SK-N-SH (cell line): ENCODE results near the gene STK4.
A peak's percentile ranks its signal among the peaks of the same experiment; 100 is the strongest.

Experiments
- CTCF ChIP-seq: fragments of 200-600 bp; sonication (generic); IDR thresholded peaks from 2 replicates; pipeline ENCODE4 v1.6.1; 2017; ENCODE audit warnings: antibody characterized with exemption, mild to moderate bottlenecking, moderate library complexity
- EP300 ChIP-seq, 2 experiments: IDR thresholded peaks; 2 replicates each; pipeline versions ENCODE4 v1.4.0 to v1.6.1; 2012; ENCODE audit warnings: borderline replicate concordance in 1 of 2, low read depth in 1 of 2, low read length in 1 of 2
- GABPA ChIP-seq: IDR thresholded peaks from 2 replicates; pipeline ENCODE4 v1.4.0; 2012; ENCODE audit warnings: low read depth, mild to moderate bottlenecking
- JUND ChIP-seq: IDR thresholded peaks from 2 replicates; pipeline ENCODE4 v1.4.0; 2012
- NFIC ChIP-seq: IDR thresholded peaks from 2 replicates; pipeline ENCODE4 v1.4.0; 2012; ENCODE audit warnings: borderline replicate concordance
- RAD21 ChIP-seq: IDR thresholded peaks from 2 replicates; pipeline ENCODE4 v1.6.1; 2012; ENCODE audit warnings: mild to moderate bottlenecking, low read length
- RFX5 ChIP-seq: IDR thresholded peaks from 2 replicates; pipeline ENCODE4 v1.6.1; 2012; ENCODE audit warnings: mild to moderate bottlenecking, improper control_type of control experiment, low read length
- SIN3A ChIP-seq: IDR thresholded peaks from 2 replicates; pipeline ENCODE4 v1.6.1; 2012; ENCODE audit warnings: low read depth, mild to moderate bottlenecking, low read length, moderate library complexity, borderline replicate concordance
- TCF12 ChIP-seq: IDR thresholded peaks from 2 replicates; pipeline ENCODE4 v1.4.0; 2012
- TF ChIP-seq, protein P1 (sequence below): IDR thresholded peaks from 2 replicates; pipeline ENCODE4 v1.4.0; 2012; ENCODE audit warnings: low read depth, borderline replicate concordance

DNA sequence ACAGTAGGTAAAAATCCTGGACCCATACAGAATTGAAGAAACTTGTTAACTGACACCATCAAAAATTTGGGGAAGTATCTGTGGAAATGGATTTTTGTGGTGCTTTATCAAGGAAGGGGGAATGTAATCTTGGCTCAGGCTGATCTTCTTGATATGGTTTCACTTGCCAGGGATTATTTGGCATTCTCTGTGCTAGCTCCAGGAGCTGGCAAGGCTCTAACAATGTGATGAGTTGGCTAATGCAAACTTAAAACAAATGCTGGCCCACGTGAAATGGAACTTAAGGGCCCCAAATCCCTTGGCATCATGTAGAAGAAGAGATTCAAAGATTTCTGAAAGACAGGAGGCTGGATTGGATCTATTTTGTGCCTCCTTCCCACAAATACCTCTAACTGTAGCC, 121.5 kb downstream of the STK4 start:
- TF ChIP-seq NFIC (peak; percentile 91), CTCF (no peak), GABPA (no peak), RAD21 (no peak), SIN3A (0 out of 2 replicates have a peak, but pooled peaks have one; percentile 9), JUND (no peak; the same call in 1 of the 2 replicates), EP300 (IDR thresholded peaks at IDR 0.05; ENCODE audit: borderline replicate concordance in 1 of 2, low read depth in 1 of 2, low read length in 1 of 2) (peak in 1 of 2 experiments; percentile 34; a peak in 1 of 4 replicates), RFX5 (no peak), TCF12 (peak; percentile 76)
- TF ChIP-seq, protein P1, sequence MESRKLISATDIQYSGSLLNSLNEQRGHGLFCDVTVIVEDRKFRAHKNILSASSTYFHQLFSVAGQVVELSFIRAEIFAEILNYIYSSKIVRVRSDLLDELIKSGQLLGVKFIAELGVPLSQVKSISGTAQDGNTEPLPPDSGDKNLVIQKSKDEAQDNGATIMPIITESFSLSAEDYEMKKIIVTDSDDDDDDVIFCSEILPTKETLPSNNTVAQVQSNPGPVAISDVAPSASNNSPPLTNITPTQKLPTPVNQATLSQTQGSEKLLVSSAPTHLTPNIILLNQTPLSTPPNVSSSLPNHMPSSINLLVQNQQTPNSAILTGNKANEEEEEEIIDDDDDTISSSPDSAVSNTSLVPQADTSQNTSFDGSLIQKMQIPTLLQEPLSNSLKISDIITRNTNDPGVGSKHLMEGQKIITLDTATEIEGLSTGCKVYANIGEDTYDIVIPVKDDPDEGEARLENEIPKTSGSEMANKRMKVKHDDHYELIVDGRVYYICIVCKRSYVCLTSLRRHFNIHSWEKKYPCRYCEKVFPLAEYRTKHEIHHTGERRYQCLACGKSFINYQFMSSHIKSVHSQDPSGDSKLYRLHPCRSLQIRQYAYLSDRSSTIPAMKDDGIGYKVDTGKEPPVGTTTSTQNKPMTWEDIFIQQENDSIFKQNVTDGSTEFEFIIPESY, result 0 out of 2 replicates have a peak, but pooled peaks have one; percentile 16
